Calu3 (cell line): Measurements from ENCODE around the gene DNAH17. TPM values are rescaled to one million over a fixed set of nuclear protein-coding genes. Genes with fewer than 3 reads are reported as not detected.

Experiments
- BruUV-seq: library from RNA; stranded (reverse); fragments of 400-500 nt; replicated peaks from 2 replicates; lab custom pipeline; 2021; lab: Mats Ljungman, UMichigan
- CTCF ChIA-PET: fragments of 300-600 bp; sonication (Branson Sonifier 250); formaldehyde crosslinking; loops from one replicate; lab custom pipeline; 2022; ENCODE audit warnings: antibody characterized with exemption; lab: Charles Lee
- DNase-seq: peaks from one replicate; pipeline ENCODE4 v3.0.0; 2022
- H3K27ac Mint-ChIP-seq: one replicate; pipeline ENCODE4 v1.8.0; 2022; ENCODE audit warnings: mixed read lengths; ENCODE audit not compliant: unreplicated experiment
- H3K27me3 Mint-ChIP-seq: one replicate; pipeline ENCODE4 v1.8.0; 2022; ENCODE audit warnings: mixed read lengths; ENCODE audit not compliant: unreplicated experiment
- H3K36me3 Mint-ChIP-seq: one replicate; pipeline ENCODE4 v1.8.0; 2022; ENCODE audit warnings: mild to moderate bottlenecking, moderate library complexity, mixed read lengths; ENCODE audit not compliant: insufficient read depth, unreplicated experiment
- H3K4me1 Mint-ChIP-seq: one replicate; pipeline ENCODE4 v1.8.0; 2022; ENCODE audit warnings: mild to moderate bottlenecking, low read depth, mixed read lengths; ENCODE audit not compliant: unreplicated experiment
- H3K4me3 Mint-ChIP-seq: one replicate; pipeline ENCODE4 v1.8.0; 2022; ENCODE audit warnings: mild to moderate bottlenecking, low read depth, moderate library complexity, mixed read lengths; ENCODE audit not compliant: unreplicated experiment
- H3K9me3 Mint-ChIP-seq: one replicate; pipeline ENCODE4 v1.8.0; 2022; ENCODE audit warnings: low read depth, mixed read lengths; ENCODE audit not compliant: unreplicated experiment
- intact Hi-C: fragments of 100-400 bp; cut with micrococcal nuclease; formaldehyde crosslinking; loops from one replicate; pipeline ENCODE4 v1.10.0; 2022; ENCODE audit not compliant: unreplicated experiment
- total RNA-seq: library from RNA; stranded (reverse); gene quantifications from 2 replicates; pipeline ENCODE4 v1.2.3, GENCODE V29; 2022
- TF ChIP-seq, protein P1 (sequence below): fragments of 200-600 bp; IDR thresholded peaks from one replicate; pipeline ENCODE4 v1.8.0; 2022; ENCODE audit warnings: antibody characterized with exemption; ENCODE audit not compliant: unreplicated experiment

The DNAH17 gene
- total RNA-seq, 1 experiment from 2014 or later, result 0.19 TPM

GRCh38 chr17:78406396-78406795 lies 170.8 kb downstream of the DNAH17 start:
- H3K27ac Mint-ChIP-seq, result no peak overlapping the region
- no peaks in the 10 kb centered on the region for H3K27me3 Mint-ChIP-seq
- CTCF ChIA-PET, result no interaction called here
- intact Hi-C loops, result no loop called here
- no peak overlapping the region for H3K4me3 Mint-ChIP-seq
- H3K9me3 Mint-ChIP-seq, result no peaks in the 10 kb centered on the region
- H3K4me1 Mint-ChIP-seq, result peaks cover 29% of the 10 kb centered on the region
- no peak for DNase-seq
- no TSS peak for BruUV-seq
- H3K36me3 Mint-ChIP-seq, result peaks cover 16% of the 10 kb centered on the region
- TF ChIP-seq, protein P1, sequence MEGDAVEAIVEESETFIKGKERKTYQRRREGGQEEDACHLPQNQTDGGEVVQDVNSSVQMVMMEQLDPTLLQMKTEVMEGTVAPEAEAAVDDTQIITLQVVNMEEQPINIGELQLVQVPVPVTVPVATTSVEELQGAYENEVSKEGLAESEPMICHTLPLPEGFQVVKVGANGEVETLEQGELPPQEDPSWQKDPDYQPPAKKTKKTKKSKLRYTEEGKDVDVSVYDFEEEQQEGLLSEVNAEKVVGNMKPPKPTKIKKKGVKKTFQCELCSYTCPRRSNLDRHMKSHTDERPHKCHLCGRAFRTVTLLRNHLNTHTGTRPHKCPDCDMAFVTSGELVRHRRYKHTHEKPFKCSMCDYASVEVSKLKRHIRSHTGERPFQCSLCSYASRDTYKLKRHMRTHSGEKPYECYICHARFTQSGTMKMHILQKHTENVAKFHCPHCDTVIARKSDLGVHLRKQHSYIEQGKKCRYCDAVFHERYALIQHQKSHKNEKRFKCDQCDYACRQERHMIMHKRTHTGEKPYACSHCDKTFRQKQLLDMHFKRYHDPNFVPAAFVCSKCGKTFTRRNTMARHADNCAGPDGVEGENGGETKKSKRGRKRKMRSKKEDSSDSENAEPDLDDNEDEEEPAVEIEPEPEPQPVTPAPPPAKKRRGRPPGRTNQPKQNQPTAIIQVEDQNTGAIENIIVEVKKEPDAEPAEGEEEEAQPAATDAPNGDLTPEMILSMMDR, result no peak

- Mint-ChIP-seq H3K27me3 (no peaks in the 10 kb centered on the region), H3K9me3 (no peaks in the 10 kb centered on the region), H3K4me3 (no peak overlapping the region), H3K27ac (no peak overlapping the region), H3K36me3 (peaks cover 34% of the 10 kb centered on the region), H3K4me1 (peaks cover 20% of the 10 kb centered on the region)
- no TSS peak for BruUV-seq
- DNase-seq, result no peak
- intact Hi-C loops, result no loop called here
- TF ChIP-seq, protein P1, result no peak
- CTCF ChIA-PET, result no interaction called here
These were observed 173.4 kb downstream of the DNAH17 start for GRCh38 chr17:78403822-78404221.

DNA sequence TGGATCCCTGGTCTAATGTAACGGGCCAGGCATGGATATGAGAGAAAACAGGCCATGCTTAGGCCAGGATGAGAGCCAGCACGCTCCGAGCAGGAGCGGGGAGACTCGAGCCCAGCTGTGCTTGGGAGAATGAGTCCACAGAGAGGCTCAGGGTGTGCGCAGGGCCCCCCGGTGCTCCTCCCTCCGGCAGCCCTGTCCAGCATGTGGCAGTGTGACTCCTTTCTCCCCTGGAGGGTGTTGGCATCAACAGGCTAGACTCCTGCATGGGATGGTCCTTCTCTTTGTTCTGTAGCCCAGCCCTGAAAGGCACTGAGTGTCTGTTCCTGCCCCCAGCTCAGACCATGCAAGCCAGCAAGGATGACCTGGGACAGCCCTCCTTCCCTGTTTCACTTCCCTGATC lies 175.3 kb downstream of the DNAH17 start:
- no peaks in the 10 kb centered on the region for H3K27me3 Mint-ChIP-seq
- H3K4me1 Mint-ChIP-seq, result peaks cover under 1% of the 10 kb centered on the region
- no peak overlapping the region for H3K4me3 Mint-ChIP-seq
- no peak for DNase-seq
- intact Hi-C loops, result no loop called here
- CTCF ChIA-PET, result no interaction called here
- BruUV-seq, result no TSS peak
- H3K9me3 Mint-ChIP-seq, result no peaks in the 10 kb centered on the region
- peaks cover 43% of the 10 kb centered on the region for H3K36me3 Mint-ChIP-seq
- TF ChIP-seq, protein P1, result no peak
- H3K27ac Mint-ChIP-seq, result no peak overlapping the region

DNA sequence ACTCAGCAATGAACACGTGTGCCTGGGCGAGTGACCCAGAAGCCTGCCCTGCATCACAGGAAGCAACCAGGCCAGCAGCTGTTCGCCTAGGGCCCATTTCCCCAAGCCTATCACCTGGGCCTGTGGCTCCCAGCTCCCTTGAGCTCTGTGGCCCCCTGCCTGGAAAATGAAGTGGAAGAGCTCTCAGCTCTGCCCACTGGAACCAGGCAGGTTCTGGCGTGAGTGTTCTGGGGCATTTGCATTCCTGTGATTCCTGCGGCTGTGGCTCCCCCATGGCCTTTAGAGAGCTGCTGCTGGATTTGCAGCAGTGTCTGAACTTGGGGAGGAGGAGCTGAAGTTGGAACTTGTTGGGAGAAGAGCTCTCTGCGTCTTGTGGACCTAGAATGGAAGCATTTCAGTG lies 175.9 kb downstream of the DNAH17 start:
- H3K27ac Mint-ChIP-seq, result no peak overlapping the region
- peaks cover 49% of the 10 kb centered on the region for H3K36me3 Mint-ChIP-seq
- intact Hi-C loops, result no loop called here

More for the DNA sequence above, 175.9 kb downstream of the DNAH17 start:
- no peaks in the 10 kb centered on the region for H3K9me3 Mint-ChIP-seq
- H3K4me1 Mint-ChIP-seq, result no peaks in the 10 kb centered on the region
- CTCF ChIA-PET, result no interaction called here
- TF ChIP-seq, protein P1, result no peak
- no peaks in the 10 kb centered on the region for H3K27me3 Mint-ChIP-seq
- no TSS peak for BruUV-seq
- no peak for DNase-seq
- H3K4me3 Mint-ChIP-seq, result no peak overlapping the region
